ENCODE data around the gene APOB. TPM values are rescaled to one million over a fixed set of nuclear protein-coding genes. Genes with fewer than 3 reads are reported as not detected.

APOB gene
- total RNA-seq, 1 donor = under 0.01 TPM

DNA sequence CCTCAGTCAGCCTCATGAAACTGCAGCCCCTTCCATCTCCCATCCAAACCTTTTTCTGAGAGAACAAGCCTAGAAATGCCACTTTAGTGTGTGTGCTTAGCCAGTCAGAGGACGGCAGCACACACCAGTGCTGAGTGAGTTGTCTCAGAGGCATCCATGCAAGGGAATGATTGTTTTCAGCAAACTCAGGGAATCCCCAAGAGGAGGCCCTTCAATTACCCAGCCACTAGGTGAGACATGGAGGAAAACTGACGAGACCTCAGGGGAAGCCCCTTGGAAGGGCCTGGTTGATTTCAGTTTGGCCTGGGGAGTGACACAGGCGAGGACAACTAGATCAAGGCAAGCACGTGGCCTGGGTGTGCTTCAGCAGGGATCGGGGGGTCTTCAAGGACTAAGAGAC, 49.7 kb downstream of the APOB start:
- H3K4me3 ChIP-seq (ENCODE audit: low read depth, low read length) = no peak overlapping the region
- TF ChIP-seq, protein P1, sequence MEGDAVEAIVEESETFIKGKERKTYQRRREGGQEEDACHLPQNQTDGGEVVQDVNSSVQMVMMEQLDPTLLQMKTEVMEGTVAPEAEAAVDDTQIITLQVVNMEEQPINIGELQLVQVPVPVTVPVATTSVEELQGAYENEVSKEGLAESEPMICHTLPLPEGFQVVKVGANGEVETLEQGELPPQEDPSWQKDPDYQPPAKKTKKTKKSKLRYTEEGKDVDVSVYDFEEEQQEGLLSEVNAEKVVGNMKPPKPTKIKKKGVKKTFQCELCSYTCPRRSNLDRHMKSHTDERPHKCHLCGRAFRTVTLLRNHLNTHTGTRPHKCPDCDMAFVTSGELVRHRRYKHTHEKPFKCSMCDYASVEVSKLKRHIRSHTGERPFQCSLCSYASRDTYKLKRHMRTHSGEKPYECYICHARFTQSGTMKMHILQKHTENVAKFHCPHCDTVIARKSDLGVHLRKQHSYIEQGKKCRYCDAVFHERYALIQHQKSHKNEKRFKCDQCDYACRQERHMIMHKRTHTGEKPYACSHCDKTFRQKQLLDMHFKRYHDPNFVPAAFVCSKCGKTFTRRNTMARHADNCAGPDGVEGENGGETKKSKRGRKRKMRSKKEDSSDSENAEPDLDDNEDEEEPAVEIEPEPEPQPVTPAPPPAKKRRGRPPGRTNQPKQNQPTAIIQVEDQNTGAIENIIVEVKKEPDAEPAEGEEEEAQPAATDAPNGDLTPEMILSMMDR (IDR thresholded peaks at IDR 0.05; ENCODE audit: insufficient read depth, low read depth, low read length) = no peak
- no peak for DNase-seq (ENCODE audit: low read depth)

DNA sequence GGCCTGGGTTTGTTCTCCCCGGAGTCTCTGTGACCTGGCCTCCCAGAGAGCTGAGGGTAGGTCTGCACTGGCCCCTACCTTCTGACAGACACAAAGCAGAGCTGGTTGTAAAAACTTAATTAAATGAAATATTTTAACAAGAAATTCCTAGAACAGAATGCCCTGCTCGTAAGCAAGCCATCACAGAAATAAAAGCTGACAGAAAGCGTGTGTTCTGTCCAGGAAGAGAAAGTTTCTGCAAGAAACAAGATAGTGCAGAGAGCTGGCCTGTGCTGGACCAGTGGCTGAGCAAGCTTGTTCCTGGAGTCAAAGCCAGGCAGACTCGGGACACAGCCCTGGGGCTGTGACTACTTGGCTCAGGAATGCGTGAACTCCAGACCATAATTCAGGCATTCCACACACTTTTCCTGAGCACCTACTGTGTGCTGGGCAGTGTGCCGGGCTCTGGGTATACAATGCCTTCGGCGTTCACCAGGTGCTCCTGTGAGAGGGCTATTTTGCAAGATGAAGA, 51.6 kb downstream of the APOB start:
- peak; percentile 22 for DNase-seq (ENCODE audit: low read depth)
- H3K4me3 ChIP-seq (ENCODE audit: low read depth, low read length) = no peak overlapping the region
- TF ChIP-seq, protein P1 (IDR thresholded peaks at IDR 0.05; ENCODE audit: insufficient read depth, low read depth, low read length) = no peak

DNA sequence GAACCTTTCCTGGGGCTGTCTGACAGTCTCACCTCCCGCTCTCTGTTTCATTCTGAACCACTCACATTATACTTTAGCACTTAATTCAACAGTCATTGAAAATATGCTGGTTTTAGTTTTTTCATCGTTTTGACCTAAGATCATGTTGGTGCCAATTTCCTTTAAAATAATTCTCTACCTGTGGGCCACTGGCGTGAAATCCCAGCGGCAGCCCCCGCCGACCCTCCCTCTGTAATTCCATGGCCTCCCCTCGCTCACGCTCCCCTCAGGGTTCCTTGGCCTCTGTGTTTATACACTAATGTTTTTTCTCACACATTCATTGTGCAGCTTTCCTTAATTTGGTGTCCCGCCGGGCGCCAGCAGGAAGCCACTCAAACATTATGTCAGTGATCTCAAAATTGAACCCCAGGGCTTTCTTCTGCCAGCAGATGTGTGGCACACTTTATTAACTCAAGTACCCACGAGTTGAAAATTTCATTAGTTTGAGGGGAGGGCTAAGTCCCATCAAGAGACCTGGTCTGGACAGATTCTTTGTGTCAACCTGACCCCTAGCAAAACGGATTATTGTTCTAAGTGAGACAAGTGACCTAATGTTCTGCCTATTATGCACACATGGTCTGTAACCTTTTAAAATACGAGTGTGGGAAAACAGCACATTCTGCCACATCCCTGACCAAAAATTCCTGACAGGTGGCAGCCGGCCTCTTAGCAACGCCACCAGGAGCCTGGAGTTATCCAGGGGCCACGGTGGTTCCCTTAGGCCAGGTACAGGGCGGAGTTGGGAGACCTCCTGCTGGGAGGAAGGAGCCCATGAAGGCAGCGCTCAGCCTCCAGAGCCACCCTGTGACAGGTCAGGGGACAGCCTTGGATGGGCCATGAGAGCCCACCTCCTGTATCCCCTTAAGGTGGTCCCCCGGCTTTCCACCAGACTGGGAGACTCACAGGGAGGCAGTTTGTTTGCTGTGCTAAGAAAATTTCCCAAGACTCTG, 53.1 kb downstream of the APOB start:
- DNase-seq (ENCODE audit: low read depth) = no peak
- TF ChIP-seq, protein P1 (IDR thresholded peaks at IDR 0.05; ENCODE audit: insufficient read depth, low read depth, low read length) = no peak
- no peak overlapping the region for H3K4me3 ChIP-seq (ENCODE audit: low read depth, low read length)

DNA sequence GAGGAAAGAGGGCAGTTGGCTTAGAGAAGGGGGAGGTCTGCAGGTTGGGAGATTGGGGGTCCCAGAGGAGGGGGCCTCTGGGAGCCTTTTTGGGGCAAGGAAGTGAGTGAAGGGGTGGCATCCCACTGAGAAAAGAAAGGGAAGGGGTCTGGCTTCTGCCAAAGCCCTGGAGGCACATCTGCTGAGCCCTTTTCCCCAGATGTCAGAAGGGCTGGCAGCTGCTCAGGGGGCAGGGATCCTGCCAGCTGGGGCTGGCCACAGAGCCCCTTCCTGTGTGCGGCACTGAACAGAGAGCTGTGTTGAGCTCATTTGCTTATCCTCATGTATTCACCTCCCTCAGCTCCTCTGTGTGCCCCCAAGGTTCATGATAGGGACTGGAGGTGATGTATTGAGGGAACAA, 54.5 kb downstream of the APOB start:
- no peak overlapping the region for H3K4me3 ChIP-seq (ENCODE audit: low read depth, low read length)
- TF ChIP-seq, protein P1 (IDR thresholded peaks at IDR 0.05; ENCODE audit: insufficient read depth, low read depth, low read length) = no peak
- no peak for DNase-seq (ENCODE audit: low read depth)

DNA sequence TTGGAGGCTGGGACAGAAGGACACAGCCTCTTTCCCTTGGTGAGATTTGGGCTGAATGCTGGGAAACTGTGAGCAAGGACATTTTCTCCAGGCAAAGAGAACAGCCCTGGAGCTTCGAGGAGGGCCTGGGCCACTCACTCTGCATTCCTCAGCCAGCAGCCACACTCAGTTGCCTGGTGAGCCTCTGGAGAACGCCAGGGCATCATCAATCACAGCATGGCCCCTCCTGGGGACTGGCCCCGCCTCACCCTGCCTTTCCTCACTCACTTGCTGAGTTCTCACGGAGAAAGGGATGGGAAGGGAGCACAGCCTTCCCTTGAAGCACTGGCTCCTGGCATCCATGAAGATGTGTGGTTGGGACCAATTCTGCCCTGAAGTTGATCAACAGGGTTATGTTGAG, 55.0 kb downstream of the APOB start:
- TF ChIP-seq, protein P1 (IDR thresholded peaks at IDR 0.05; ENCODE audit: insufficient read depth, low read depth, low read length) = no peak
- DNase-seq (ENCODE audit: low read depth) = no peak
- H3K4me3 ChIP-seq (ENCODE audit: low read depth, low read length) = no peak overlapping the region

DNA sequence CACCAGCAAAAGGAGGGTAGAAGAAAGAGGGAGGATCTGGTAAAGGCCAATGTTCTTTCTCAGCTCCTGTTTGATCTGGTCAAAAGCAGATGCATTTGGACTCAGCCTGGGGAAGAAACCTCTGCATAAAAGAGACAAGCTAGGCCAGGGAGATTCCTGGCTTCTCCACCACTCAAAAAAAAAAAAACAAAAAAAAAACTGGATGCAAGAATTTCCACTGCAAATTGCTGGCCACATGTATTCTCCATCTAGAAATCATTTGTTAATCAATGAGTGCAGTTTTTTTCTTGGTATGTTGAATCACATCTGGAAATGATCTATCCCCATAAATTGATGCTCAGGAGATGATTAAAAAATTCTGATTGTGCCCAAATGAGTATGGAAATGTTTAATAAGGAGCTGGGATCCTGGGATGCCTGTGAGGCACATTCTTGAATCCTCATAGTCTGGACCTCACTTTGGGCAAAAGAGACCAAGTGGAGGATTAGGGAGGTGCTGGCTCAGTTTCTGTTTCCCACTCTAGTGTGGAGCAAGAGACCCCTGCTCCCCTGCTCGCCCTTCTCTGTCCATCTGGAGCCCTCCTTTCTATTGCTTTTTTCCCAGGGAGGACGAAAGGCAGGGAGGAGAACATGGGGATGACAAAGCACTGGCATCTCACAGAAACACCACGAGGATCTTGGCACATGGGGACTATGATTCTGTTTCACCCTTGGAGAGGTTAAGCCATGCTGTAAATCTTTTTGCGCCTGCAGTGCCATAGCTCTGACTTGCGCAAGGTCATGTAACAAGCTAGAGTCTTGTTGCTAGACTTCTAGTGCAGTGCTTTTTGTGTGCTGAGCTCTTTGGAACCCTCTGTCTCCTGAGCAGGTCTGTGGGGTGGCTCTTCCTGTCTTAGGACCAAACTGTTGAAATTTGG, 57.6 kb downstream of the APOB start:
- TF ChIP-seq, protein P1 (IDR thresholded peaks at IDR 0.05; ENCODE audit: insufficient read depth, low read depth, low read length) = no peak
- H3K4me3 ChIP-seq (ENCODE audit: low read depth, low read length) = no peak overlapping the region
- DNase-seq (ENCODE audit: low read depth) = no peak
